GM12892 (cell line): ENCODE measurements around the gene PAM16.

Source experiments
- POLR2A ChIP-seq: IDR thresholded peaks from 2 replicates; pipeline ENCODE4 v1.6.1; 2011; ENCODE audit warnings: low read depth, low read length, control low read depth
- POLR2AphosphoS5 ChIP-seq: IDR thresholded peaks from 2 replicates; pipeline ENCODE4 v1.6.1; 2011; ENCODE audit warnings: low read depth, low read length, control low read depth

DNA sequence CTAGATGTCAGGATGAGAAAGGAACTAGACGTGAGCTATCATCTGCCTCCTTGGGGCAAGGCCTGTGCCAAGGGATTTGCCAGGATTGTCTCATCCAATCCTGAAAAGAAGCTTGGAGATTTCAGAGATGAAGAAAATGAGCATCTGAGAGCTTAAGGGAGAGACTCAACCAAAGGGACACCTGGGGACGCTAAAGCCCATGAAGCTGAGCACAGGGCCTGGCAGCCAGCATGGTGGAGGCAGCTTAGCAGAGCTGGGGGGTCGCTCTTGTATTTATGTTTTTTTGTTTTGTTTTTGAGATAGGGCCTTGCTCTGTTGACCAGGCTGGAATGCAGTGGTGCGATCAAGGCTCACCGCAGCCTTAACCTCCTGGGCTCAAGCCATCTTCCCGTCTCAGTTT is 53.6 kb downstream of the PAM16 start:
- no peak for TF ChIP-seq POLR2AphosphoS5
- TF ChIP-seq POLR2A, result no peak
